KMS-11 (cell line): ENCODE measurements around the gene STK31.
"Not testable (repeated sequence)": the region's sequence is repeated elsewhere in the genome, so short reads cannot be mapped to it uniquely, and the experiment has no call there.

ENCODE experiments used
- H2AFZ ChIP-seq: fragments of 200-600 bp; sonication (generic); 2 replicates; pipeline ENCODE4 v1.6.1; 2016; ENCODE audit warnings: antibody characterized with exemption, mixed run types, low read depth
- H3K27ac ChIP-seq: fragments of 200-600 bp; sonication (generic); 2 replicates; pipeline ENCODE4 v1.6.1; 2016; ENCODE audit warnings: mild to moderate bottlenecking, mixed run types
- H3K27me3 ChIP-seq: fragments of 200-600 bp; sonication (generic); 2 replicates; pipeline ENCODE4 v1.6.1; 2017; ENCODE audit warnings: mild to moderate bottlenecking, low read depth, mixed run types, moderate library complexity; ENCODE audit not compliant: insufficient read depth
- H3K36me3 ChIP-seq: fragments of 200-600 bp; sonication (generic); 2 replicates; pipeline ENCODE4 v1.6.1; 2017; ENCODE audit warnings: mild to moderate bottlenecking, mixed run types; ENCODE audit not compliant: insufficient read depth
- H3K4me1 ChIP-seq: fragments of 200-600 bp; sonication (generic); 2 replicates; pipeline ENCODE4 v1.6.1; 2016; ENCODE audit warnings: mild to moderate bottlenecking, low read depth, mixed run types; ENCODE audit not compliant: poor library complexity, severe bottlenecking
- H3K4me2 ChIP-seq: fragments of 200-600 bp; sonication (generic); 2 replicates; pipeline ENCODE4 v1.7.0; 2016; ENCODE audit warnings: mild to moderate bottlenecking, mixed run types
- H3K4me3 ChIP-seq: fragments of 200-600 bp; sonication (generic); IDR thresholded peaks from 2 replicates; pipeline ENCODE4 v1.6.1; 2017; ENCODE audit warnings: low read depth, low read length, mixed read lengths; ENCODE audit not compliant: insufficient read depth
- H3K79me2 ChIP-seq: fragments of 200-600 bp; sonication (generic); 2 replicates; pipeline ENCODE4 v1.6.1; 2016; ENCODE audit warnings: low read depth, mixed run types; ENCODE audit not compliant: insufficient read depth
- H3K9ac ChIP-seq: fragments of 200-600 bp; sonication (generic); 2 replicates; pipeline ENCODE4 v1.6.1; 2016; ENCODE audit warnings: mild to moderate bottlenecking, mixed run types
- H4K20me1 ChIP-seq: fragments of 200-600 bp; sonication (generic); 2 replicates; pipeline ENCODE4 v1.6.1; 2016; ENCODE audit warnings: mild to moderate bottlenecking, mixed run types; ENCODE audit not compliant: insufficient read depth
- TF ChIP-seq, protein P1 (sequence below): fragments of 200-600 bp; sonication (generic); conservative IDR thresholded peaks from 2 replicates; pipeline ENCODE4 v1.6.1; 2017; ENCODE audit warnings: low read depth, mild to moderate bottlenecking, antibody characterized with exemption, low read length, moderate library complexity, mixed read lengths

Gene STK31

DNA sequence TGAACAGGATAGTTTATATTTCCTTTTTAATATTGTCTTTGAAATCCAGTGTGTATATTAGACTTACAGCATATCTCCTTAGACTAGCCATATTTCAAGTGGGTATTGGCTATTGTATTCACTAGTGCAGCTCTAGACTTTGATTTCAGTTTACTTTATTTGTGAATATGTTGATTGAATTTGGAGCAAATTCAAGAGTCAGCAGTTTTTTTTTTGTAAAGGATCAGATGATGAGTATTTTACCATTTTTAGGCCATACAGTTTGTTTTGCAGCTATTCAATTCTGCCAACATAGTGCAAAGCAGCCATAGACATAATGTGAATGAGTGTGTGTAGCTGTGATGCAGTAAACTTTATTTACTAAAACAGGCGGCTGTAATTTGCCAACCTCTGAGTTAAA is 4.6 kb downstream of the STK31 start:
- Histone ChIP-seq H3K79me2 (no peaks in the 10 kb centered on the region), H4K20me1 (no peaks in the 10 kb centered on the region), H3K27ac (no peak overlapping the region), H3K4me3 (no peak overlapping the region), H3K36me3 (no peaks in the 10 kb centered on the region), H3K4me2 (no peak overlapping the region), H3K27me3 (no peaks in the 10 kb centered on the region), H2AFZ (no peak overlapping the region), H3K4me1 (no peaks in the 10 kb centered on the region), H3K9ac (no peak overlapping the region)
- TF ChIP-seq, protein P1, sequence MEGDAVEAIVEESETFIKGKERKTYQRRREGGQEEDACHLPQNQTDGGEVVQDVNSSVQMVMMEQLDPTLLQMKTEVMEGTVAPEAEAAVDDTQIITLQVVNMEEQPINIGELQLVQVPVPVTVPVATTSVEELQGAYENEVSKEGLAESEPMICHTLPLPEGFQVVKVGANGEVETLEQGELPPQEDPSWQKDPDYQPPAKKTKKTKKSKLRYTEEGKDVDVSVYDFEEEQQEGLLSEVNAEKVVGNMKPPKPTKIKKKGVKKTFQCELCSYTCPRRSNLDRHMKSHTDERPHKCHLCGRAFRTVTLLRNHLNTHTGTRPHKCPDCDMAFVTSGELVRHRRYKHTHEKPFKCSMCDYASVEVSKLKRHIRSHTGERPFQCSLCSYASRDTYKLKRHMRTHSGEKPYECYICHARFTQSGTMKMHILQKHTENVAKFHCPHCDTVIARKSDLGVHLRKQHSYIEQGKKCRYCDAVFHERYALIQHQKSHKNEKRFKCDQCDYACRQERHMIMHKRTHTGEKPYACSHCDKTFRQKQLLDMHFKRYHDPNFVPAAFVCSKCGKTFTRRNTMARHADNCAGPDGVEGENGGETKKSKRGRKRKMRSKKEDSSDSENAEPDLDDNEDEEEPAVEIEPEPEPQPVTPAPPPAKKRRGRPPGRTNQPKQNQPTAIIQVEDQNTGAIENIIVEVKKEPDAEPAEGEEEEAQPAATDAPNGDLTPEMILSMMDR: no peak

DNA sequence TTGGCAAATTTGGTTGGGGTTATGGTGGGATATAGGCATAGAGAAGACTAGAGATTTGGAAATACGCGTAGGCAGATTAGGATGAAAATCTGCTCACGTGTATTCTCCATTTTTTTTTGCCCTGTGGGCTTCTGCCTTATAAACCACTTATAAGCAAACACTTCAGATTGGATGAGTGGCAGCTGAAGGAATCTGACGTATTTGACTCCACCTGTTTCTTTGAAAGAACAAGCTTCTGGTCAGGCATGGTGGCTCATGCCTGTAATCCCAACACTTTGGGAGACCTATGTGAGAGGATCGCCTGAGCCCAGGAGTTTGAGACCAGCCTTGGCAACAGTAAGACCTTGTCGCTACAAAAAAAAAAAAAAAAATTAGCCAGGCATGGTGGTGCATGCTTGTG is 5.1 kb downstream of the STK31 start:
- no peaks in the 10 kb centered on the region for H3K36me3 ChIP-seq

DNA sequence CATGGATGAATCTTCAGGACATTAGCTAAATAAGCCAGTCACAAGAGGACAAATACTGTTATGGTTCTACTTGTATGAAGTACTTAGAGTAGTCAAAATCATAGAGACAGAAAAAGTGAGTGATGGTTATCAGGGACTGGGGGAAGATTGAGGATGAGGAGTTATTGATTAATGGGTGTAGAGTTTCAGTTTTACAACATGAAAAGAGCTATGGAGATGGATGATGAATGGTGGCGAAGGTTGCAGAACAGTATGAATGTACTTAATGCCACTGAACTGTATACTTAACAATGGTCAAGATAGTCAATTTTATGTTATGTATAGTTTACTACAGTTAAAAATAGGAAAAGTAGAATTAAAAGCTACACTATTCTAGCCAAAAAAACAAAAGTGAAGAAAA is 7.8 kb downstream of the STK31 start:
- H3K4me3 ChIP-seq: no peak overlapping the region
- no peak overlapping the region for H3K27ac ChIP-seq
- no peaks in the 10 kb centered on the region for H3K36me3 ChIP-seq
- H2AFZ ChIP-seq: no peak overlapping the region
- H3K79me2 ChIP-seq: no peaks in the 10 kb centered on the region
- no peaks in the 10 kb centered on the region for H3K27me3 ChIP-seq
- TF ChIP-seq, protein P1: no peak
- no peaks in the 10 kb centered on the region for H4K20me1 ChIP-seq
- H3K4me2 ChIP-seq: no peak overlapping the region
- no peak overlapping the region for H3K9ac ChIP-seq
- H3K4me1 ChIP-seq: no peaks in the 10 kb centered on the region

More for the DNA sequence above, 5.1 kb downstream of the STK31 start:
- no peaks in the 10 kb centered on the region for H3K4me1 ChIP-seq
- no peak overlapping the region for H3K27ac ChIP-seq
- no peaks in the 10 kb centered on the region for H3K79me2 ChIP-seq
- TF ChIP-seq, protein P1: no peak
- H4K20me1 ChIP-seq: no peaks in the 10 kb centered on the region
- no peak overlapping the region for H3K4me3 ChIP-seq
- H3K27me3 ChIP-seq: no peaks in the 10 kb centered on the region
- no peak overlapping the region for H2AFZ ChIP-seq
- no peak overlapping the region for H3K4me2 ChIP-seq
- no peak overlapping the region for H3K9ac ChIP-seq

DNA sequence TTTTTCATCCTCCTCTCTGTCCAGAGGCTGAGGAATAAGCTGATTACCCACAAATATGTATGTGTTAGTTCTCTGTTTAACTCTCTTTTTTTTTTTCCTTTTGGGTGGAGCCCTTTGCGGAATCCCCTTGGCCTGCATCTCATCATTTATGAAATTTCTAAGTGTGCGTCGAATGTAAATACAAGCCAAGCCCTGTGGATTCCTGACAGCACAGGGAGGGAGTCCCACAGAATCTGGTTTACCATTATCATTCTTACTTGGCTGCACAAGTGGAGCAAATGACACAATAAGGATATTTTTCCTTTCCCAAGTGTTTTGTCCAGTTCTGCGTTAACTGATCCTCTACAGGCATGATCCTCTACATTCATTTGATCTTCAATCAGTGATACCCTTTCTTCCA is 11.4 kb downstream of the STK31 start:
- TF ChIP-seq, protein P1: no peak

DNA sequence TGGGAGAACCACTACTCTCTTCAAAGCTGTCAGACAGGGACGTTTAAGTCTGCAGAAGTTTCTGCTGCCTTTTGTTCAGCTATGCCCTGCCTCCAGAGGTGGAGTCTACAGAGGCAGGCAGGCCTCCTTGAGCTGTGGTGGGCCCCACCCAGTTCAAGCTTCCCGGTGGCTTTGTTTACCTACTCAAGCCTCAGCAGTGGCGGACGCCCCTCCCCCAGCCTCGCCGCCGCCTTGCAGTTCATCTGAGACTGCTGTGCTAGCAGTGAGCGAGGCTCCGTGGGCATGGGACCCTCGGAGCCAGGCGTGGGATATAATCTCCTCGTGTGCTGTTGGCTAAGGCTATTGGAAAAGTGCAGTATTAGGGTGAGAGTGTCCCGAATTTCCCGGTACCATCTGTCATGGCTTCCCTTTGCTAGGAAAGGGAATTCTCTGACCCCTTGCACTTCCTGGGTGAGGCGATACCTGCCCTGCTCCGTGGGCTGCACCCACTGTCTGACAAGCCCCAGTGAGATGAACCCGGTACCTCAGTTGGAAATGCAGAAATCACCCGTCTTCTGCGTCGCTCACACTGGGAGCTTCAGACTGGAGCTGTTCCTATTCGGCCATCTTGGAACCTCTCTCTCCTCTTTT is 12.7 kb downstream of the STK31 start:
- H3K27ac ChIP-seq, H3K79me2 ChIP-seq, H3K36me3 ChIP-seq, H3K9ac ChIP-seq, H3K4me2 ChIP-seq, H3K27me3 ChIP-seq, H3K4me1 ChIP-seq, H4K20me1 ChIP-seq, H2AFZ ChIP-seq, H3K4me3 ChIP-seq: not testable (repeated sequence)

More for the DNA sequence above, 11.4 kb downstream of the STK31 start:
- H3K79me2 ChIP-seq: no peaks in the 10 kb centered on the region
- H3K9ac ChIP-seq: no peak overlapping the region
- H3K27me3 ChIP-seq: no peaks in the 10 kb centered on the region
- no peaks in the 10 kb centered on the region for H3K36me3 ChIP-seq
- no peak overlapping the region for H3K4me2 ChIP-seq
- no peak overlapping the region for H2AFZ ChIP-seq
- H4K20me1 ChIP-seq: no peaks in the 10 kb centered on the region
- H3K4me3 ChIP-seq: no peak overlapping the region
- H3K4me1 ChIP-seq: no peaks in the 10 kb centered on the region
- no peak overlapping the region for H3K27ac ChIP-seq

DNA sequence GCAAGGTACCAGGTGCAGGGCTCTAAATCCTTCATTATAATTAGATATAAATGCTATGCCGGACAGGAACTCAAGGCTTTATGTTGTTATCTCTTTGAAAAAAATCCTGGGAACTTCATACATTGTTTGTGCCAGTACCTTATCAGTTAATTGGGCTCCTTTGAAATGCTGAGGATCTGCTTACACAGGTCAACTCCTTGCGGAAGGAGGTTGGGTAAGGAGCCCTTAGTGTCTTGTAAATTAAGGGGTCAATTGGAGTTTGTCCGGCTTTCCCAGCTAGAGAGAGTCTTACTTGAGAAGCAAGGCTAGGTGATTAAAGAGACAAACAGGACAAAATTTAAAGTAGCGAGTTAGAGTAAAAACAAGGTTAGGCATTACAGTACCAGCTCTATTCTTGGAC is 14.1 kb downstream of the STK31 start:
- not testable (repeated sequence) for H2AFZ ChIP-seq, H3K4me1 ChIP-seq, H3K27ac ChIP-seq, H3K4me3 ChIP-seq, H3K4me2 ChIP-seq, H3K27me3 ChIP-seq, H3K79me2 ChIP-seq, H4K20me1 ChIP-seq, H3K9ac ChIP-seq, H3K36me3 ChIP-seq
